ENCODE results near the gene MSI2. TPM values are rescaled to one million over a fixed set of nuclear protein-coding genes. Genes with fewer than 3 reads are reported as not detected.

The MSI2 gene
- polyA plus RNA-seq, 1 donor from 2014 or later = 3.8 TPM

DNA sequence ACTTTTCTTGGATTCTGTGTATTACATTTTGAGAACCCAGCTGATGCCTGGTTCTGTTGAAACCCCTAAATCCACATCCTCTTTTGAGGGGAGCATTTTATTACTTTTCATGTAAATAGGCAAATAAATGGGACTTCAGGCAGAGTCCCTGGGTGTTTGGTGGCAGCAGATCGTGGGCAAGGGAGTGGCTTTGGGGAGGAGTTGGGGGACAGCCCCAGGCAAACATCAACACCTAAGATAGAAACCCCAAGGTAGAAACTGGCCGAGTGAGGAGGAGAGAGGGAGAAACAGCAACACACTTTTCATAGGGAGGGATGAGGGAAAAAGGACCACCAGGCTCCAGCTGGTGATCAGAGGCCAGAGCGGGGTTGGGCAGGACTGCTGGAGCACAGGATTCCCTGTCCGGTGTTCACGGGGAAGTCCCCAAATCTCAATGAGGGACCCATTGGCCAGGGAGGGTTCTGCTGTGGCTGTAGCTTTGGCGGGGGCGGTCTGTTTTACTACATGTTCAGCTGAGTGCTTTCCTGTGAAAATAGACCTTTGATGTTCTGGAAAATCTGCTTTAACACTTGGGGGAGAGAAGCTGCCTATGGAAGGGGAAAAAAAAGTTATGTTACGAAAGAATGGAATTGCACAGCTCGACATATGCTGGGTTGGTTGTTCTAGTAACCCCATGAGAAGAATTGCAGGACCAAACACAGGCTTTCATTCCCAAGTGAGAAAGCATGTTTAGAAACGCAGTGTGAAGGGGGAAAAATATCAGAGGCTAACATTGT, 46.6 kb downstream of the MSI2 start:
- H3K27me3 Mint-ChIP-seq = no peaks in the 10 kb centered on the region
- no peak overlapping the region for H3K4me3 Mint-ChIP-seq
- H3K36me3 Mint-ChIP-seq = peaks cover 10% of the 10 kb centered on the region
- no peak overlapping the region for H3K27ac Mint-ChIP-seq
- peaks cover 4 to 10% (median 7%) of the 10 kb centered on the region in 3 donors for H3K4me1 Mint-ChIP-seq
- H3K9me3 Mint-ChIP-seq = peaks cover 0 to 7% (median 1%) of the 10 kb centered on the region in 3 donors

DNA sequence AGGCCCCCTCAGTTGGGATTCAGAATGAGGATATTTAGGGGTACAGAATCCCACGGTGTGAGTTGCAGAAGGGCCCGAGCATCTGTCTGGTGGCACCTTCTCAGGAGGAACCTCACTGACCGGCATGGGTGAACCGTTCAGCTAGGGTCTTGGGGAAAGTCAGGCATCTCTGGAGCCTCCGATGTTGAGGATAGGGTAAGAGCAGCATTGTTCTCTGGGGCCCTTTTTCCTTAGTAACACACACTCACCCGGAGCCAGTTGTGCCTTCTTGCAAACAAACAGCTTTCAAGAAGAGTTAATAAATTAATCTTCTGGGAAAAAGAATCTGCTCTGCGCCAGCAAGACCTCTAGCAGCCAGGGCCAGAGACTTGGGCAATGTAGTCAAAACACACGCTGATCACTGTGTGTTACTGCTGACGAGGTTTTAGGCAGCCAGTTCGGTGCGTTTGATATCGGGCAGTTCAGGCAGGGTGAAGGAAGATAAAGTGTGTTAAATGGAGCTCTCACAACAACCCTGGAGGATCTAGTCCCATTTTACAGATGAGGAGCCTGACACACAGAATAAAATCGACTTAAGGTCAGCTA, 48.9 kb downstream of the MSI2 start:
- peaks cover 3% of the 10 kb centered on the region for H3K36me3 Mint-ChIP-seq
- H3K27me3 Mint-ChIP-seq = no peaks in the 10 kb centered on the region
- no peak overlapping the region for H3K4me3 Mint-ChIP-seq
- peaks cover 0 to 3% (median 0%) of the 10 kb centered on the region in 3 donors for H3K9me3 Mint-ChIP-seq
- H3K27ac Mint-ChIP-seq = no peak overlapping the region
- H3K4me1 Mint-ChIP-seq = peaks cover 4 to 10% (median 7%) of the 10 kb centered on the region in 3 donors

DNA sequence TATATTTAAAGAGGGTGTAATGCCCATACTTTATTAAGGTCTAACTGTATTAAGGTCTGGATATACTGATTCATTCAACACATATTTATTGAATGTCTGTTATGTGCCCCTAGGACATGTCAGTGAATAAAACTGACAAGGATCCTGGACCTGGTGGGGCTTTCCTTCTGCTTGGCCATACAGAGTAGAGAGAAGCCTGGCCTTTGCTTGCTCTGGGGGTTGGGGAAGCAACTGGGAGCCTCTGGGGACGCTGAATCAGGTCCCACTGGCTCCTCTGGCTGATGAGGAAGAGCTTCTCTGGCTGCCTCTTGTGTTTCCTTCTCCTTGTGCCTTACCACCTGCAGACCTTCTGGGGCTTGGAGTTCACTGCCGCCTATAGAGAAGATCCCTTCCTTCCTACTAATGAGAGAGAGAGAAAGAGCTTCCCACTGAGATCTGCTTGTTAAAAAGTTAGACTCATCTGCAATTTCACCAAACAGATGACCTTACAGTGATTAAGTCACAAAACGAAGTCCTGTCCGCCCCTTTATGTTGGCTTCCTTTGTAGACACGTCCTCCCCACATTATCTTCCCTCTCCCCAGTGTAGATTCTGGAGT, 49.7 kb downstream of the MSI2 start:
- Mint-ChIP-seq H3K27ac (no peak overlapping the region), H3K4me1 (peaks cover 4 to 9% (median 7%) of the 10 kb centered on the region in 3 donors), H3K9me3 (no peaks in the 10 kb centered on the region), H3K36me3 (no peaks in the 10 kb centered on the region), H3K27me3 (no peaks in the 10 kb centered on the region), H3K4me3 (no peak overlapping the region)

DNA sequence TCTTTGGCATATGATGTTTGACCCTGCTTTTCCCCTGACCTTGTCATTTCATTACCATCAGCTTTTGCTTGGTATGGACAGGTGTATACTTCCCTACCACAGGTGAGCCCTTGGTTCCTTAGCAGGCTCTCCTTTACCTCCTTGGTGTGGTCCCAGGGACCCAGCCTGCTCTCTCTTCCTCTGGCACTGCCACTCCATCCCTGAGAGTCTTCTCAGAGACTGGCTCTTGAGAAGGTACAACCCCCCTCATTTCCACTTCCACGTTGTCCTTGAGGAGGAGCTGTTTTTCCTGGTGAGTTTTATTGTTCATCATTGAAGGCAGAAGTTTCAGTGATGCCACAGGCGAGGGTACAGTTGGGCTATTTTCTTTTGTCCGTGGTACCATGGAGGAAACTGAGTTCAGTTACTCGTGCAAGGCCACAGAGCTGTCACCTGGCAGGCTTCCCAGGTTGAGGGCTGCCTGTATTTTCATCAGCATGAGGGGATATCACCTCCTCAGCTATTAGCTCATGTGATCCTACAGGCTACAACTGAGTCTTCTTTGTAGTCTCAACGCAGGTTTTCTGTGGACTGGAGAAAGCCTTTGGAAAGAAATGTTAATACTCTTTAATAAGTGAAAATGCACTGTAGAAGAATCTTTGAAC, 52.3 kb downstream of the MSI2 start:
- Mint-ChIP-seq H3K27me3 (no peaks in the 10 kb centered on the region), H3K9me3 (no peaks in the 10 kb centered on the region), H3K4me1 (peaks cover 0 to 6% (median 1%) of the 10 kb centered on the region in 3 donors), H3K36me3 (no peaks in the 10 kb centered on the region), H3K4me3 (no peak overlapping the region), H3K27ac (no peak overlapping the region)

DNA sequence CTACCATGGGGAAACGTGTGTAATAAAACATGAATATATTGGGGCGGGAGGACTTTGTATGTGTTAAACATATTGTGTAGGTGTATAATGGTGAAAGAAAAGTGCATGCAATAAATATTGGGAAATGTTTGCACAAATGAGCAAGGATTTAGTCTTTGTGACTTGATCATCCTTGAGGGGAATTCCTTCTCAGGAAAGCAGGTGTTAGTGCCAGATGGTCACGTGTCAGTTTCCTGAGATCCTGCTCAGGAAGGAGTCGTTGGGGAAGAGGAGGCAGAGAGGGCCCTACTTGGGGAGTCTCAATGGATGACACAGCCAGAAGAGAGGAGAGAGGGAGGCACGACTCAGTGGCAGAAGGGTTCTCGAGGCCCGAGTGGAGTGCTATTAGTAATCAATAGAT, 53.2 kb downstream of the MSI2 start:
- Mint-ChIP-seq H3K4me3 (peak overlapping the region in 1 of 4 donors; percentile 23), H3K4me1 (peaks cover 0 to 5% (median 1%) of the 10 kb centered on the region in 3 donors), H3K27ac (no peak overlapping the region)

DNA sequence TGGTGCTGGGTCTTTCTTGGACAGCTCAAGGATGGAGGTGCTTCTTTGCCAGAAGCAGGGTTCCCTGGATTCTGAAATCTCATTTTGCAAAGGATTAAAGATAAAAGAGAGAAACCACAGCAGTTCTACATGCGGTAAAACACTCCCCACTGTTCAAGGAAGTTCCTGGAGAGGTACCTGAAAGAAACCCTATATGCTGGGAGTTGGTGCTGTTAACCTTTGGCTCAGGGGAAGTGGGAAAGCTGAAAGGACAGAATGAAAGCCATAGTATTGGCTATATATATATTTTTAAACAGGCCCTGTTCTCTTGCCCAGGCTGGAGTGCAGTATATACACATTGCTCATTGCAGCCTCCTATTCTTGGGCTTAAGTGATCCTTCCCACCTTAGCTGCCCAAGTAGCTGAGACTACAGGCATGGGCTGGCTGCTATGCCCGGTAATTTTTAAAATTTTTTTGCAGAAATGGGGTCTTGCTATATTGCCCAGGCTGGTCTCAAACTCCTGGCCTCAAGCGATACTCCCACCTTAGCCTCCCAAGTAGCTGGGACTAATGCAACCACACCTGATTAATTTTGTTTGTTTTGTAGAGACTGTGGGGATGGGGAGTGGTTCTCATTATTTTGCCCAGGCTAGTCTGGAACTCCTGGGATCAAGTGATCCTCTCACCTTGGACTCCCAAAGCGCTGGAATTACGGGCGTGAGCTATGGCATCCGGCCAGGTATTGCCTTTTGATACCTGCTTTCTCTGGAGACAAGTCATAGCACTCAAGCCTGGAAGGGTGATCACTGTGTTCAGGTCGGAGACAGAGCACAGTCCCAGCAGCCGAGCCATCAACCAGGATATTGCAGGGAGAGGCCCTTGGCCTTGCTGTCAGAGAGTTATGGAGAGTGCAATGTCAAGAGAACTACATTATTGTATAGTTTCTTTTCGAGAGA, 55.2 kb downstream of the MSI2 start:
- Mint-ChIP-seq H3K9me3 (no peaks in the 10 kb centered on the region), H3K27me3 (no peaks in the 10 kb centered on the region), H3K27ac (peak overlapping the region in 1 of 3 donors; percentile 19), H3K4me1 (peaks cover 1 to 5% (median 4%) of the 10 kb centered on the region in 3 donors), H3K36me3 (peaks cover 4% of the 10 kb centered on the region), H3K4me3 (no peak overlapping the region)

More for the DNA sequence above, 53.2 kb downstream of the MSI2 start:
- H3K9me3 Mint-ChIP-seq = no peaks in the 10 kb centered on the region
- peaks cover 2% of the 10 kb centered on the region for H3K36me3 Mint-ChIP-seq
- no peaks in the 10 kb centered on the region for H3K27me3 Mint-ChIP-seq

DNA sequence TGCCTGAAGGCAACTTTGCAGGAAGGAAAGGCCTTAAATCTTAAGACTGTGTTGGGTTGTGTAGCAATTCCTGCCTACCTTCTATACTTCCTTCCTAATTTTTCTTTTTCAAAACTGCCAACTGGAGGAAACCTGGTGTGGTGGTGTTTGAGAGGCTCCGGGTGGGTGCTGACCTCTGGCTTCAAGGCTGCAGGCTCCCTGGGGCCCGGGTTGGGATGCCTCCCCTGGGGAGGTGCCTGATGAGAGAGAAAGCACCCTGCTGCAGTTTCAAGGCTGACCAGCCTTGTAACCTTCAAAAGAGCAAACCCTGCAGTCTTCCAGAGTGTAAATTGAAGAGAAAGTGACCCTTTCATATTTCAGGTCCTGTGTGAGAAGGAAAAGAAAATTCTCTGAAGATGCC, 55.9 kb downstream of the MSI2 start:
- Mint-ChIP-seq H3K27me3 (no peaks in the 10 kb centered on the region), H3K4me1 (peaks cover 1 to 5% (median 4%) of the 10 kb centered on the region in 3 donors)

DNA sequence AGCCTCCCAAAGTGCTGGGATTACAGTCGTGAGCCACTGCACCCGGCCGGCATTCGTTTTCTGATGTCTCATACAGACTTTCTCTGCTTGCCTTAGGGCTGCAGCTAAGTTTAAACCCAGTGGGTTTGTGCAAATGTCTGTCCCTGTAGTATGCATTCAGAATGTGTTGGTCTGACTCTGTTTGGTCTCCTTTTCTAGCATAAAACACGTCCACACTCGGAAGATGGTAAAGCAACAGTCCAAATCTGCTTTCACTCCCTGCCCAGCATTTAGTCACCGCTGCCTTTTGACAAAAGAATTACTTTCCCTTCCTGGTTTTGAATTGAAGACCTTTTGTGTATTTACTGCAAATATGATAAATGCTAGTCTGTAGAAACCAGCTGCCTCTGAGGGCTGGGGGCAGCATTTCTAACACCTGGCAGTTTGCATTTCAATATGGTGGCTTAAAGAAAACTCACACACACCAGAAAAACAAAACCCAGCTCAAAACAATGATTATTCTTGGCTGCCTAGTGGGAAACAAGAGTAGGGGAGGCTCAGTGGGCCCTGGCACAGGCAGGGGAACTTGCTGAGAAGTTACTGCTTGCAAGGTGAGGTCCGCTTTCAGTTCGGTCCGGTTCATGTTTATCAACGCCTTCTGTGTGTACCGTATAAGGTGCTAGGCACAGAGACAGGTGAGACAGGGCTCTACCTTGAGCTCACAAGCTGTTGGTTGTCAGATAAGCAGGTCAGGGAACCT, 56.9 kb downstream of the MSI2 start:
- no peaks in the 10 kb centered on the region for H3K9me3 Mint-ChIP-seq
- H3K36me3 Mint-ChIP-seq = peaks cover 4% of the 10 kb centered on the region
- H3K27me3 Mint-ChIP-seq = no peaks in the 10 kb centered on the region
- H3K27ac Mint-ChIP-seq = peak overlapping the region in 1 of 3 donors; percentile 45
- peaks cover 2 to 5% (median 4%) of the 10 kb centered on the region in 3 donors for H3K4me1 Mint-ChIP-seq
- no peak overlapping the region for H3K4me3 Mint-ChIP-seq

More for the DNA sequence above, 55.9 kb downstream of the MSI2 start:
- Mint-ChIP-seq H3K27ac (peak overlapping the region in 1 of 3 donors; percentile 19), H3K9me3 (no peaks in the 10 kb centered on the region), H3K4me3 (no peak overlapping the region), H3K36me3 (peaks cover 4% of the 10 kb centered on the region)

DNA sequence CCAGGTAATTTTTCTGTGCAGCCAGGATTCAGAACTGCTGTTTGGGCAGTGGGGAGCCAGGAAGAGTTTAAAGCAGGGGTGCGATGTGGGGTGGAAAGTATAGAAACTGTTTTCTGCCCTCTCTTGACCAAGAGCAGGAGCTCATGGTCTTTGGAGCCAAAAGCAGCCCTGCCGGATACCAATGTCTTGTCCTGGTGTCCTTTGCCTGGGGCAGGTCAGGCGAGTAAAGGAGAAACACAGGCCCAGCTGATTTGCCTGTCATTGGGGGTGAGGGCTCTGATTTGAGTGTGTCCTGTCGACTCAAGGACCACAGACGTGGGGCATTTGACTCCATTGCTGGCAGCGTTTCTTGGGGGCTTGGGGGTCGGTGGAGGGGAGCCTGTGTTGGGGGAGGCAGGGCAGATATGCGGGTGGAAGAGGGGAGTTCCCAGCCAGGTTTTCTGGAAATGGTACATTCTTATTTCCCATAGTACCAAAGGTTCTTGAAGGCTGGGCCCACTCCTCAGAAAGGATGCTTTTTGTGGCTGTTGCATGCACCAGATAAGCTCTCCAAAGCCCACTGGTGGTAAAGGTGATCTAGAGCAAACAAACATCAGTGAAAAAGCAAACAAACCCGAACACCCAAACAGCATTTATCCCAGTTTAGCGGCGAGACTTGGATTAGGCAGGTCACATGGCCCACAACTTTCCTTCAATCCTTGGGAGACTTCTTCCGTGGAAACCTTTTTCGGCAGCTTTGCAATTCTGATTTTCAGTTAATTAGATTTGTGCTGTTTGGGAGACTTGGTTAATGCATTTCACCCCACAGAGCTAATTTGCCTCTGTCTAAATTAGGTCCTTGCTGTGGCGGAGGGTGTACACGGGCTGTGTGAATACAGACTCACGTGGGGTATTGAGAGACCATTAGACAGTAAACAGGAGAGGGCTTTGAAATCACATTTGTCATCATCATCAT, 59.0 kb downstream of the MSI2 start:
- Mint-ChIP-seq H3K4me1 (peaks cover 4 to 9% (median 8%) of the 10 kb centered on the region in 3 donors), H3K36me3 (peaks cover 6% of the 10 kb centered on the region), H3K27ac (no peak overlapping the region), H3K27me3 (no peaks in the 10 kb centered on the region), H3K4me3 (no peak overlapping the region), H3K9me3 (no peaks in the 10 kb centered on the region)

DNA sequence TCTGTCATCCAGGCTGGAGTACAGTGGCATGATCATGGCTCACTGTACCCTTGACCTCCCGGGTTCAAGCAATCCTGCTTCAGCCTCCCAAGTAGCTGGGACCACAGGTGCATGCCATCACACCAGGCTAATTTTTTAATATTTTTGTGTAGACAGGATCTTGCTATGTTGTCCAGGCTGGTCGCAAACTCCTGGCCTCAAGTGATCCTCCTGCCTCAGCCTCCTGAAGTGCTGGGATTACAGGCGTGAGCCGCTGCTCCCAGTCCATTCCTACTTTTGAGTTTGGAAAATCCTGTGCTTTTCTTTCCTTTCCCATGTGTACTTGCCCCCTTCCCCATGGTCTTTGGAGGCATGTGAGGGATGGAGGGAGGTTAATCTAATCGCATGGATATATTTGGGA, 60.0 kb downstream of the MSI2 start:
- no peaks in the 10 kb centered on the region for H3K27me3 Mint-ChIP-seq
- H3K36me3 Mint-ChIP-seq = peaks cover 6% of the 10 kb centered on the region
- no peak overlapping the region for H3K27ac Mint-ChIP-seq
- H3K9me3 Mint-ChIP-seq = no peaks in the 10 kb centered on the region
- peaks cover 4 to 9% (median 6%) of the 10 kb centered on the region in 3 donors for H3K4me1 Mint-ChIP-seq
- no peak overlapping the region for H3K4me3 Mint-ChIP-seq

DNA sequence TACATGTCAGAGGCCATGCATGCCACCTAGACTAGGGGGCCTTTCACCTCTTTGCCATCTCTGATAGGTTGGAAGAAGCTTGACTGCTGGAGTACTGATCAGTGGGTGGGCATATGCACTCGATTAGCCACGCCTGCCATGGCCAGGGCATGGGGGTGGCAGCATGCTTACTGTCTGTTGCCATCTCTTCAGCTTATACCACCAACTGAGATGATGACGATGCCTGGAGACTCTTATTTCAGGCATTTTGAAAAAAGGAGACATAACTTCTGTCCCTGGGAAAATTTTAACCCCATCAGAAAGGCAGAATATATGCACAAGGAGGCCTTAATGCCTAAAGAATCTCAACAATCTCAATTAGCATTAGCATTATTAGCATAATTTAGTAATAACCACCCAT, 60.8 kb downstream of the MSI2 start:
- H3K9me3 Mint-ChIP-seq = no peaks in the 10 kb centered on the region
- H3K4me3 Mint-ChIP-seq = no peak overlapping the region
- peaks cover 6% of the 10 kb centered on the region for H3K36me3 Mint-ChIP-seq
- H3K27ac Mint-ChIP-seq = no peak overlapping the region
- no peaks in the 10 kb centered on the region for H3K27me3 Mint-ChIP-seq
- H3K4me1 Mint-ChIP-seq = peaks cover 5 to 9% (median 6%) of the 10 kb centered on the region in 3 donors

DNA sequence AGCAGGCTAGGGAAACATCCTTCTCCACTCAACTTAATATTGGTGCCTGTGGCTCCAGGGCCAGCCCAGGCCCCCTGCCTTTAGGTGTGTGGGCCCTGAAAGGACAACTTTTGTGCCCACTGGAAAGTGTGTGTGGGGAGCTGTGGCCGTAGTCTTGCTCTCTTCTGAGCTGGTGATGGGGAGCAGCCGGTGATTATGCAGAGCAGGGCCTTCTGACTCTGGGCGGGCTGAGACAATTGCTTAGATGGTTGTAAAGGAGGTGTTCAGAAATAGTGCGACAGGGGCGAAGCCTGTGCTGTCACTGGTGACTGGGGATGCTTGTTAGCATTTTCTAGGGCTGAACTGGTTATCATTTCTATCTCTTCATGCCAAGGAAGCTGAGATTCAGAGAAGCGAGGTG, 62.6 kb downstream of the MSI2 start:
- no peak overlapping the region for H3K4me3 Mint-ChIP-seq
- H3K27ac Mint-ChIP-seq = no peak overlapping the region
- H3K4me1 Mint-ChIP-seq = peaks cover 3 to 9% (median 8%) of the 10 kb centered on the region in 3 donors
- H3K27me3 Mint-ChIP-seq = no peaks in the 10 kb centered on the region
- peaks cover 6% of the 10 kb centered on the region for H3K36me3 Mint-ChIP-seq
- H3K9me3 Mint-ChIP-seq = no peaks in the 10 kb centered on the region

DNA sequence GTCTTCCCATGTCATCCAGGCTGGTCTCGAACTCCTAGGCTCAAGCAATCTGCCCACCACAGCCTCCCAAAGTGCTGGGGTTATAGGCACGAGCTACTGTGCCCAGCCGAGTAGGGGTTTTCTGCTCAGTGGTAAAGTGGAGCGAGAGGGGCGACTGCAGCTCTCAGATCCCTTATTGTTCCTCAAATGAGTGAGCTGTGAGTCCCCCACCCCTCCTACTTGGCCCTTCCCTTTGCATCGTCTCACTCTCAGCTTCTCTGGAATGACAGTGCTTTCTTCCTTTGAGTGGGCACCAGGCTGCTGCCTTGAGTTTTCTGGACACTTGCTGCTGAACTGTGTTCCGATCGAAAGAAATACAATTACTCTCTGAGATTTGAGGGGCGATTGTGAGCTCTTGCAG, 63.5 kb downstream of the MSI2 start:
- no peaks in the 10 kb centered on the region for H3K9me3 Mint-ChIP-seq
- no peaks in the 10 kb centered on the region for H3K27me3 Mint-ChIP-seq
- H3K4me3 Mint-ChIP-seq = peak overlapping the region in 1 of 4 donors; percentile 10
- H3K36me3 Mint-ChIP-seq = peaks cover 7% of the 10 kb centered on the region
- peaks cover 3 to 7% (median 7%) of the 10 kb centered on the region in 3 donors for H3K4me1 Mint-ChIP-seq
- H3K27ac Mint-ChIP-seq = peak overlapping the region in 1 of 3 donors; percentile 51
